ENCODE data around the gene RETN. TPM values are rescaled to one million over a fixed set of nuclear protein-coding genes. Genes with fewer than 3 reads are reported as not detected.

Gene RETN
- polyA plus RNA-seq, 2 of the 4 experiments (the other 2 are of a cell fraction) = not detected

GRCh38 chr19:7658219-7658686 is 10.6 kb upstream of the RETN start:
- ChIA-PET CTCF (interaction anchor here (1.2 to 1.7 kb wide), 2 partner anchors 11 to 23 kb away, joined by 3 to 6 read pairs; partner anchors contain the start of genes RETN and TRAPPC5), POLR2A (no interaction called here)
- DNase-seq (ENCODE audit: low read depth in 1 of 2, low spot score in 1 of 2) (no peak), FAIRE-seq (no peak), ATAC-seq (no peak)
- Histone ChIP-seq H3K4me3 (no peak overlapping the region), H3K9me3 (no peaks in the 10 kb centered on the region), H3K27ac (no peak overlapping the region), H3K4me2 (no peak overlapping the region), H3K4me1 (no peaks in the 10 kb centered on the region)
- 66% methylated on average over 9 of the region's 9 CpGs for WGBS (ENCODE audit: missing lambda C conversion rate)
- TF ChIP-seq RAD21 (conservative IDR thresholded peaks at IDR 0.05 in 1 of 2, IDR thresholded peaks at IDR 0.05 in 1 of 2) = no peak
- TF ChIP-seq CTCF (IDR thresholded peaks at IDR 0.05) = no peak
- TF ChIP-seq PHF8 (IDR thresholded peaks at IDR 0.05; ENCODE audit: borderline replicate concordance, low read depth) = no peak
- no peak for TF ChIP-seq MYC (IDR thresholded peaks at IDR 0.05; ENCODE audit: borderline replicate concordance, low read length)
- no peak for TF ChIP-seq JUN (IDR thresholded peaks at IDR 0.05)
- TF ChIP-seq, protein P1, sequence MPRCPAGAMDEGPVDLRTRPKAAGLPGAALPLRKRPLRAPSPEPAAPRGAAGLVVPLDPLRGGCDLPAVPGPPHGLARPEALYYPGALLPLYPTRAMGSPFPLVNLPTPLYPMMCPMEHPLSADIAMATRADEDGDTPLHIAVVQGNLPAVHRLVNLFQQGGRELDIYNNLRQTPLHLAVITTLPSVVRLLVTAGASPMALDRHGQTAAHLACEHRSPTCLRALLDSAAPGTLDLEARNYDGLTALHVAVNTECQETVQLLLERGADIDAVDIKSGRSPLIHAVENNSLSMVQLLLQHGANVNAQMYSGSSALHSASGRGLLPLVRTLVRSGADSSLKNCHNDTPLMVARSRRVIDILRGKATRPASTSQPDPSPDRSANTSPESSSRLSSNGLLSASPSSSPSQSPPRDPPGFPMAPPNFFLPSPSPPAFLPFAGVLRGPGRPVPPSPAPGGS (IDR thresholded peaks at IDR 0.05) = no peak
- no peak for TF ChIP-seq ESRRA (IDR thresholded peaks at IDR 0.05; ENCODE audit: borderline replicate concordance, low read length)
- TF ChIP-seq TP53 (CRISPR knock-in tag; IDR thresholded peaks at IDR 0.05) = no peak
- no peak for TF ChIP-seq HMGXB4 (CRISPR knock-in tag; IDR thresholded peaks at IDR 0.05; ENCODE audit: borderline replicate concordance)
- no peak for TF ChIP-seq SREBF2 (IDR thresholded peaks at IDR 0.05)
- TF ChIP-seq, protein P2, sequence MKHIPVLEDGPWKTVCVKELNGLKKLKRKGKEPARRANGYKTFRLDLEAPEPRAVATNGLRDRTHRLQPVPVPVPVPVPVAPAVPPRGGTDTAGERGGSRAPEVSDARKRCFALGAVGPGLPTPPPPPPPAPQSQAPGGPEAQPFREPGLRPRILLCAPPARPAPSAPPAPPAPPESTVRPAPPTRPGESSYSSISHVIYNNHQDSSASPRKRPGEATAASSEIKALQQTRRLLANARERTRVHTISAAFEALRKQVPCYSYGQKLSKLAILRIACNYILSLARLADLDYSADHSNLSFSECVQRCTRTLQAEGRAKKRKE (CRISPR knock-in tag; IDR thresholded peaks at IDR 0.05; ENCODE audit: low read depth) = no peak
- no peak for TF ChIP-seq FOSB (CRISPR knock-in tag; IDR thresholded peaks at IDR 0.05)
- TF ChIP-seq GATA3 (IDR thresholded peaks at IDR 0.05; ENCODE audit: borderline replicate concordance) = no peak
- TF ChIP-seq REST (IDR thresholded peaks at IDR 0.05) = no peak
